ENCODE results near the gene SPEN. TPM values are rescaled to one million over a fixed set of nuclear protein-coding genes. Genes with fewer than 3 reads are reported as not detected.

Gene SPEN
- total and polyA plus RNA-seq, 2 of the 4 experiments (the other 2 are of a cell fraction), result 7.6 to 15.8 TPM

DNA sequence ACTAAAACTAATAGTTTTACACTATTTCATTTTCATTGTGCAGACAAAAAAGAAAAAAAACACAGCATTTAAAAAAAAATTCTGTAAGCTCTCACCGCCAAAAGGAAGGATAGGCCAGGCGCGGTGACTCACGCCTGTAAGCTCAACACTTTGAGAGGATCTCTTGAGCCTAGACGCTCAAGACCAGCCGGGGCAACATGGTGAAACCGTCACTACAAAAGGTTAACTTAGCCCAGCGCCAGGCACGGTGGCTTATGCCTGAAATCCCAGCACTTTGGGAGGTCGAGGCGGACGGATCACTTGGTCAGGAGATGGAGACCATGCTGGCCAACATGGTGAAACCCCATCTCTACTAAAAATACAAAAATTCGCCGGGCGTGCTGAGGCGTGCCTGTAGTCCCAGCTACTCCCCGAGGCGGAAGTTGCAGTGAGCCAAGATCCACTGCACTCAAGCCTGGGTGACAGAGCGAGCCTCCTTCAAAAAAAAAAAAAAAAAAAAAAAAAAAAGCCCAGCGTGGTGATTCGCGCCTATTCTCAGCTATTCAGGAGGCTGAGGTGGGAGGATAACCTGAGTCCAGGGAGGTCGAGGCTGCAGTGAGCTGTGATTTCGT, 14.3 kb upstream of the SPEN start:
- intact Hi-C loops (cut with micrococcal nuclease), result no loop called here
- BruUV-seq (replicated peaks), result no TSS peak
- Histone ChIP-seq H2AK5ac (ENCODE audit: low read depth, low read length) (peak overlapping the region; percentile 7; the same call in 1 of the 2 replicates), H2BK20ac (ENCODE audit: low read depth, low read length) (no peak overlapping the region), H3K14ac (replicated peaks; ENCODE audit: low read depth, low read length) (no peak overlapping the region), H3K4me1 (ENCODE audit: control insufficient read depth, insufficient read depth, low read length) (peaks cover 2% of the 10 kb centered on the region; the same call in 1 of the 2 replicates), H2AK9ac (replicated peaks; ENCODE audit: low read depth, low read length, poor library complexity) (peak overlapping the region; percentile 75), H3K27me3 (ENCODE audit: control insufficient read depth, insufficient read depth, low read length) (no peaks in the 10 kb centered on the region), H3K9ac (ENCODE audit: low read depth, low read length) (no peak overlapping the region), H2BK15ac (ENCODE audit: low read depth, low read length) (no peak overlapping the region), H3K27ac (ENCODE audit: insufficient read depth, low read length) (no peak overlapping the region), H4K20me1 (ENCODE audit: insufficient read depth, low read length) (no peaks in the 10 kb centered on the region), H3K18ac (ENCODE audit: low read depth, low read length) (no peak overlapping the region), H2BK5ac (ENCODE audit: low read depth, low read length, poor library complexity, severe bottlenecking) (no peak overlapping the region), H3K36me3 (ENCODE audit: control insufficient read depth, insufficient read depth, low read length) (no peaks in the 10 kb centered on the region), H3K23ac (ENCODE audit: low read depth, low read length) (no peak overlapping the region), H4K91ac (ENCODE audit: insufficient read depth, low read depth, low read length) (no peak overlapping the region), H3K79me1 (ENCODE audit: low read depth in 1 of 2, low read length in 2 of 2) (peaks cover 5 to 24% of the 10 kb centered on the region in 2 experiments; a peak in 3 of 4 replicates), H3K4me3 (ENCODE audit: insufficient read depth, low read depth, low read length) (no peak overlapping the region; the same call in 1 of the 2 replicates), H3K4ac (ENCODE audit: low read depth, low read length) (peak overlapping the region; percentile 23), H3K9me1 (ENCODE audit: insufficient read depth, low read length) (no peaks in the 10 kb centered on the region; the same call in 1 of the 2 replicates), H2BK120ac (ENCODE audit: low read depth, low read length) (no peak overlapping the region), H3K4me2 (ENCODE audit: low read depth, low read length) (peak overlapping the region; percentile 69), H3K9me3 (ENCODE audit: control insufficient read depth, insufficient read depth, low read length) (no peaks in the 10 kb centered on the region), H4K8ac (ENCODE audit: low read depth in 2 of 2, low read length in 2 of 2) (peak overlapping the region in 1 of 2 experiments; percentile 39; a peak in 1 of 4 replicates), H2AFZ (replicated peaks; ENCODE audit: low read length, poor library complexity) (peak overlapping the region; percentile 21), H4K5ac (ENCODE audit: low read depth, low read length) (no peak overlapping the region), H3K56ac (ENCODE audit: extremely low read depth, insufficient read depth, low read length) (no peak overlapping the region)
- ChIA-PET CTCF (interaction anchor here (1.3 kb wide), 1 partner anchor 18 kb away, joined by 6 read pairs; no protein-coding TSS in a partner anchor), POLR2A (ENCODE audit: unreplicated experiment) (interaction anchor here (0.6 kb wide), 2 partner anchors 17 to 97 kb away, joined by 8 to 21 read pairs; no protein-coding TSS in a partner anchor)
- dilution Hi-C loops (cut with HindIII; ENCODE audit: low sequenced_read_pairs, unreplicated experiment), result no loop called here
- in situ Hi-C loops (cut with MboI; ENCODE audit: low sequenced_read_pairs), result no loop called here
- 85% methylated on average over 10 of the region's 24 CpGs; no CpG with 5 or more reads in 1 of the 2 experiments for WGBS, 2 experiments (ENCODE audit: extremely low coverage in 2 of 2, insufficient read length in 1 of 2)
- no peak for ATAC-seq (ENCODE audit: low read depth)
- DNase-seq, result no peak
- TF ChIP-seq BHLHE40 (IDR thresholded peaks at IDR 0.05; ENCODE audit: low read depth, low read length) (no peak), RAD21 (IDR thresholded peaks at IDR 0.05; ENCODE audit: low read length) (no peak), FOS (IDR thresholded peaks at IDR 0.05; ENCODE audit: low read depth, low read length) (no peak)
- TF ChIP-seq, protein P1, sequence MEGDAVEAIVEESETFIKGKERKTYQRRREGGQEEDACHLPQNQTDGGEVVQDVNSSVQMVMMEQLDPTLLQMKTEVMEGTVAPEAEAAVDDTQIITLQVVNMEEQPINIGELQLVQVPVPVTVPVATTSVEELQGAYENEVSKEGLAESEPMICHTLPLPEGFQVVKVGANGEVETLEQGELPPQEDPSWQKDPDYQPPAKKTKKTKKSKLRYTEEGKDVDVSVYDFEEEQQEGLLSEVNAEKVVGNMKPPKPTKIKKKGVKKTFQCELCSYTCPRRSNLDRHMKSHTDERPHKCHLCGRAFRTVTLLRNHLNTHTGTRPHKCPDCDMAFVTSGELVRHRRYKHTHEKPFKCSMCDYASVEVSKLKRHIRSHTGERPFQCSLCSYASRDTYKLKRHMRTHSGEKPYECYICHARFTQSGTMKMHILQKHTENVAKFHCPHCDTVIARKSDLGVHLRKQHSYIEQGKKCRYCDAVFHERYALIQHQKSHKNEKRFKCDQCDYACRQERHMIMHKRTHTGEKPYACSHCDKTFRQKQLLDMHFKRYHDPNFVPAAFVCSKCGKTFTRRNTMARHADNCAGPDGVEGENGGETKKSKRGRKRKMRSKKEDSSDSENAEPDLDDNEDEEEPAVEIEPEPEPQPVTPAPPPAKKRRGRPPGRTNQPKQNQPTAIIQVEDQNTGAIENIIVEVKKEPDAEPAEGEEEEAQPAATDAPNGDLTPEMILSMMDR (conservative IDR thresholded peaks at IDR 0.05; ENCODE audit: low read depth, low read length), result no peak
